ENCODE measurements around the gene NCAPD2. TPM values are rescaled to one million over a fixed set of nuclear protein-coding genes. Genes with fewer than 3 reads are reported as not detected.

NCAPD2 gene
- total RNA-seq, 4 donors from 2014 or later, result 13.9 to 26.1 (median 24.7) TPM

GRCh38 chr12:6458281-6459003, 35.5 kb upstream of the NCAPD2 start:
- Histone ChIP-seq H3K9me3 (no peaks in the 10 kb centered on the region), H3K27ac (replicated peaks in 1 of 4) (no peak overlapping the region), H3K4me1 (peaks cover 14 to 34% (median 25%) of the 10 kb centered on the region in 4 donors), H3K36me3 (peaks cover 40 to 91% (median 86%) of the 10 kb centered on the region in 4 donors), H3K27me3 (no peaks in the 10 kb centered on the region), H3K4me3 (no peak overlapping the region)
- WGBS, result 90% methylated on average over 14 of the region's 14 CpGs
- no peak for TF ChIP-seq POLR2AphosphoS5 (IDR thresholded peaks at IDR 0.05)
- TF ChIP-seq EP300 (IDR thresholded peaks at IDR 0.05), result no peak
- no peak for TF ChIP-seq POLR2A (IDR thresholded peaks at IDR 0.05; ENCODE audit: low read depth)
- TF ChIP-seq CTCF (IDR thresholded peaks at IDR 0.05), result no peak
- DNase-seq (ENCODE audit: extremely low spot score), result no peak
- intact Hi-C loops (cut with DNase I), result no loop called here

DNA sequence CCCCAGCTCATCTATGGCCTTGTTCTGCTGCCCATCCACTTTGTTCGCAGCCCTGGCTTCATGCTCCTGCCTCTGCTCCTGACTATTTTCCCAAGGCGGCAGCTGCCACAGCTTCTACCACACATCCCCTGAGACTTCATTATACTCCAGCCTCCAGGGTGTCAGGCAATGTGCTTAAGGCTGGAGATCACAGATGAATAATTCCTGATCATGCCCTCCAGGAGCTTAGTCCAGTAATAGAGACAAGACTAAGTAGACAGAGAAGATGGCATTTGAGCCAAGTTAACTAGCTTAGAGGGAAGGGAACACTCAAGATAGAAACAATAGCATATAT, 34.9 kb upstream of the NCAPD2 start:
- TF ChIP-seq POLR2AphosphoS5 (IDR thresholded peaks at IDR 0.05) (no peak), CTCF (IDR thresholded peaks at IDR 0.05) (no peak), POLR2A (IDR thresholded peaks at IDR 0.05; ENCODE audit: low read depth) (no peak), EP300 (IDR thresholded peaks at IDR 0.05) (no peak)
- Histone ChIP-seq H3K36me3 (peaks cover 42 to 91% (median 88%) of the 10 kb centered on the region in 4 donors), H3K4me3 (no peak overlapping the region), H3K4me1 (peaks cover 15 to 34% (median 23%) of the 10 kb centered on the region in 4 donors), H3K27me3 (no peaks in the 10 kb centered on the region), H3K9me3 (no peaks in the 10 kb centered on the region), H3K27ac (replicated peaks in 1 of 4) (no peak overlapping the region)
- WGBS, result 96% methylated on average over 2 of the region's 2 CpGs
- no peak for DNase-seq (ENCODE audit: extremely low spot score)
- intact Hi-C loops (cut with DNase I), result no loop called here

DNA sequence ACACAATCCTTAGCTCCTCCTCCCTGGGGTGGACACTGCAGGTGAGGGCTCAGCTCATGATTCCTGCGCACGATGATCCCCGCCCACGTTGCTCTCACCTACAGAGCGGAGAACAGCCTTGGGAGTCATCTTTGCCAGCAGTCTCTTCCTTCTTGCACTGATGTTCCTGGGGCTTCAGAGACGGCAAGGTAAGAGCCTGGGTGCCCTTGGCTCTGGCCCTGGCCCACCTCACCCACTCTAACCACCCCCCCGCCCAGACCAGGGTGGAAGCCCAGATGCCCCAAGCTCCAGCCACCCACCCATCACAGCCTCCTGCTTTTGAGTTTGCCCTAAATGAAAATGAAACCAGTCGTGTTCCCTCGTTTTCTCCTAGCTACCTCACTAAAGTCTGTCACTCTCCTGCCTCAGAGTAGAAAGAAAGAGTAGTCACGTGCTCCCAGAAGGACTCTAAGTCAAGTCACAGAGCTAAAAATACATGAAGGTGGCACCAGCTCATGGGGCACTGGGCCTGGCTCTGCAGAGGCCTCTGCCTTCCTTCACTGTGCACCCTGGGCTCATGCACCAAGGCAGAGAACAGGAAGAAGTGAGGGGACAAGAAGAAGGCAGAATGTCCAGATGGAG, 33.0 kb upstream of the NCAPD2 start:
- peak overlapping the region; percentile 28 to 57 (median 46) for H3K27ac ChIP-seq (replicated peaks in 1 of 4)

DNA sequence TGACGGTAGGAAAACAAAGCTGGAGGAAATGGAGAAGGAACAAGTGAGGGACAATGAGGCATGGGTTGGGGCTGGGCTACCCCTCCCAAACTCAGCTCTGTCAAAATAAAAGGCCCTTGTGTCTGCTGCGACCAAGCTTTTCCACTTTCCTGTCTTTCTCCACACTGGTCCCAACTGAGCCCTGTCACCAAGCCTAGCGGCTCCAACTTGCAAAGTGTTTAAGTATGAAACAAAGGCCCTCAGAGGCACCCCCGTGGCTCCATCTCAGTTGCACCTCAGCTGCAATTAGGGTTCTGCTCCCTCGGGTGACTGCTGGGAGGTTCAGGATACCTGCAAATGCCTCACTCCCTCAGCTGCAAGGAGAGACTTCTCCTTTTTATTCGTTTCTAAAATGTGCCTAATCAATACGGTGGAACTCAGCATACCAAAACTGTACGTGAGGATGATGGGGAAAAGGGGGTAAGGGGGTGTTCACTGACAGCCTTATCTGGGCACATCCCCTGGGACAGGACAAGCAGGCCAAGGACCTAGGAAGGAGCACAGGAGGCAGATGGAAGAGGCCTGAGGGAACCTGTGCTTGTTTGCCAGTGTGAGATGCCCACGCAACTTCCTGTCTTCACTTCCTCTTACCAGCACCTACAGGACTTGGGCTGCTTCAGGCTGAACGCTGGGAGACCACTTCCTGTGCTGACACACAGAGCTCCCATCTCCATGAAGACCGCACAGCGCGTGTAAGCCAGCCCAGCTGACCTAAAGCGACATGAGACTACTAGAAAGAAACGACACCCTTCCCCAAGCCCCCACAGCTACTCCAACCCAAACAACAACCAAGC, 32.3 kb upstream of the NCAPD2 start:
- TF ChIP-seq EP300 (IDR thresholded peaks at IDR 0.05), result no peak
- TF ChIP-seq POLR2AphosphoS5 (IDR thresholded peaks at IDR 0.05), result no peak
- no peak for TF ChIP-seq CTCF (IDR thresholded peaks at IDR 0.05)
- TF ChIP-seq POLR2A (IDR thresholded peaks at IDR 0.05; ENCODE audit: low read depth), result no peak
- DNase-seq (ENCODE audit: extremely low spot score), result no peak
- Histone ChIP-seq H3K27ac (replicated peaks in 1 of 4) (peak overlapping the region; percentile 28 to 57 (median 46)), H3K9me3 (no peaks in the 10 kb centered on the region), H3K4me1 (peaks cover 16 to 37% (median 31%) of the 10 kb centered on the region in 4 donors), H3K4me3 (no peak overlapping the region), H3K36me3 (peaks cover 53 to 97% (median 93%) of the 10 kb centered on the region in 4 donors), H3K27me3 (no peaks in the 10 kb centered on the region)
- intact Hi-C loops (cut with DNase I), result loop anchor here (5.0 kb wide), 1 partner anchor 134 kb away; no protein-coding TSS in a partner anchor
- 63% methylated on average over 15 of the region's 15 CpGs for WGBS

More for the DNA sequence above, 33.0 kb upstream of the NCAPD2 start:
- no peak for DNase-seq (ENCODE audit: extremely low spot score)
- intact Hi-C loops (cut with DNase I), result loop anchor here (5.0 kb wide), 1 partner anchor 134 kb away; no protein-coding TSS in a partner anchor
- TF ChIP-seq EP300 (IDR thresholded peaks at IDR 0.05), result no peak
- TF ChIP-seq CTCF (IDR thresholded peaks at IDR 0.05), result no peak
- no peak for TF ChIP-seq POLR2AphosphoS5 (IDR thresholded peaks at IDR 0.05)
- TF ChIP-seq POLR2A (IDR thresholded peaks at IDR 0.05; ENCODE audit: low read depth), result no peak
- 81% methylated on average over 10 of the region's 10 CpGs for WGBS
- no peaks in the 10 kb centered on the region for H3K27me3 ChIP-seq
- H3K4me1 ChIP-seq, result peaks cover 16 to 35% (median 28%) of the 10 kb centered on the region in 4 donors
- H3K9me3 ChIP-seq, result no peaks in the 10 kb centered on the region
- H3K4me3 ChIP-seq, result no peak overlapping the region
- H3K36me3 ChIP-seq, result peaks cover 53 to 93% (median 91%) of the 10 kb centered on the region in 4 donors
